RPMI7951 (cell line): ENCODE results near the gene RENBP. TPM values are rescaled to one million over a fixed set of nuclear protein-coding genes. Genes with fewer than 3 reads are reported as not detected.

Experiments used
- DNase-seq: peaks from one replicate; pipeline ENCODE4 v3.0.0-alpha.2; 2012; ENCODE audit warnings: low read depth
- total RNA-seq: library from RNA; depleted of rRNA; stranded (reverse); fragments of >200 nt; shearing (Covaris generic); gene quantifications from 2 replicates; pipeline ENCODE4 v1.2.3, GENCODE V29; 2014

The RENBP gene
- total RNA-seq, 1 experiment from 2014 or later = 1.7 TPM

DNA sequence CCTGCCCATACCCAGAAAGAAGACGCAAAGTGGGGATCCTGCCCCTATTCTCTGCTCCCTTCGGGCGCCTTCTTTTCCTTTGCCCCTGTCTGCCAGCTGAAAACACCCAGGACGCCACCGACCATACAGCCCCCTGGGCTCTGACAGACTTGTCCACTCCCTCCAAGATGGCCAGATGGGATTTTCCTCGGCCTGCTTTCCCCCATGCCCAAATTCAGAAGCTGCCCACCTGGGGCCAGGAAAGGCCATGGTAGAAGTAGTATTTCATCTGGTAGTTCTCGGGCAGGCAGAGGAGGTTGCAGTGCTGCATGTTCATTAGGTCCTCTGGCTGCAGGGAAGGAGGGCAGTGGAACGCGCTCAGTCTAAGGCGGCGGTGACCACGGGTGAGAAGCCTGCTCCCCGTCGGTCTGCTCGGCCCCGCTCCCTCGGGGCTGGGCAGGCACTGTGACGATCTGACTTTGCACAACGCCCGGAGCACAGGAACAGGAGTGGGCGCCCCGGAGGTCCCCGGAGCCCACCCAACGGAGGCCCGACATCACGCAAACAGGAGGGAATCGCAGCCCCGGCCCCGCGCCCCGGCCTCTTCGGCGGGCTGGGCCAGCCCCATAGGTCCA lies 10.2 kb downstream of the RENBP start:
- DNase-seq = no peak

DNA sequence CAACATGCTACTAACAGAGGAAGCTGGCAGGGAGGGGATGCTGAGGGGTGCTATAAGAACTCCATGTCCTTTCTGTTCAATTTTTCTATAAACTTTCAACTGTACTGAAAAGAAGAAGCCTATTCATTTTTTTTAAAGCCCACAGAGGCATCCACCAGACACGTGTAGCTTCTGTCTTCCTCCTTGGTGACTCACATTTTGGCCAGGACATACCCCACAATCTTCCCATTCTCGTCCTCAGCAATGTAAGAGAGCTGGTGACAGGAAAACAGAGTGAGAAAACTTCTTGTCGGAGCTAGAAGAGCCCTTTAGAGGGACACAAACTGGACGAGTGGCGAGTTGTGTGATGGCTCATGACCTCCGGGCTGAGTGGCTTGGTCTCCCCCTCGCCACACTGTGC lies 10.7 kb downstream of the RENBP start:
- DNase-seq = peak; percentile 54

DNA sequence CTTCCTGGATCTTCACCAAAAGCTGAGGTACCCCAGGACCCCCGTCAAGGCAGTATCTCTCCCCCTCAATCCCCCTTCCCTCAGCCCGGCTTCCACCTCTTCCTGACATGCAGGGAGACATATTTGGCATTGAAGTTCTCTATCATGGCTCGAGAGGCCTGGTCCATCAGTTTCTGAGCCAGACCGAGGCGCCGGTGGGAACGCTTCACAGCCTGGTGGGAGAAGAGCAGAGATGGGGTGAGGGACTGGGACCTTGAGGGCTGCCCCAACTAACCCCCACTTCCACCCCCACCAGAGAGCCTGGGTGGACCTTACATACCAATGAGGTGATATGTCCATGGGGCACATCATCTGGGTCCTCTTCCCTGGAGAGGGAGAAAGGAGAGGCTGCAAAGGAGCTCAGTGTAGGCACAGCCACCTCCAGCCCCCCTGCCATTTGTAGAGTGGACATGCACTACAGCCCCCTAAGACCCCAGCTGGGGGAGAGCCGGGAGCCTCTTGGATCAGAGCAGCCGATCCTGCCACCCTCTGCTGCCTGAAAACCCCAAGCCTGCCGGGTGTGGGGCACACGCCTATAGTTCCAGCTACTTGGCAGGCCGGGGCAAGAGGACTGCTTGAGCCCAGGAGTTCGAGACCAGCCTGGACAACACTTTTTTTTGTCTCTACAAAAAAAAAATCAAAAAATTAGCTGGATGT lies 12.1 kb downstream of the RENBP start:
- DNase-seq = no peak

DNA sequence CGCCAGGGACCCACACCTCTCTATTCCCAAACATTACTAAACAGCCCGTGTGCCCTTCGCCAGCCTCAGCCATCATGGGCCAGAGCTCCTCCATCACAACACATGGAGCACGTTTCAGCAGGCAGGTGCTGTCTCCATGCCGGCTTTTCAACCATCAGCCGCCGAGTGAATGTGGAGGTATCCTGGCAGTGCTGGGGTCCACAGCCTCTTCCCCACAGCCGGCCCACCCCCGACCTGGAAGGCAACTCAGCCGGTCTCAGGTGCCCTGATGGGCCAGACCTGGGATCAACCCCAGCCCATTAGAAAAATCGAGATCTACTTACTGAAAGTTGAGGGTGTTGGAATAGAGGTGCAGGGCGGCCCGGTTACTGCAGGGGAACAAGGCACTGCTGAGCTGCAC lies 12.7 kb downstream of the RENBP start:
- no peak for DNase-seq

DNA sequence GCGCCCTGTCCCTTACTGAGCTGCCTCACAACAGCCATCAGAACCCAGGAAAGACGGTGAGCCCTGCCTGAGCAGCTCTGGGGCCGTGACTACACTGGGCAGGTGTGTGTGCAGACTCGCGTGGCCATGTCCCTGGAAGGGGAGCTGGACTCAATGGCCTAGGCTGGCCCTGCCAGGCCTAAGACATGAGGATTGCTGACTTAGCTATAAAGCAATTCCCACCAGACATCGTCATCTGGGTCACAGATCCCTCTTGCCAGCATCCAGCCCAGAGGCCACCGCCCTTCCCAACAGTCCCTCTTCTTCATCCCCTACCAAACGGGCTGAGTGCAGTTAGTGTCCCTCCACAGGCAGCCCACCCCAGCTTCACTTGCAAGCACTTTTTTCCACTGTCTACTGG lies 13.3 kb downstream of the RENBP start:
- DNase-seq = no peak

GRCh38 chrX:153930011-153930910 lies 14.2 kb downstream of the RENBP start:
- no peak for DNase-seq

DNA sequence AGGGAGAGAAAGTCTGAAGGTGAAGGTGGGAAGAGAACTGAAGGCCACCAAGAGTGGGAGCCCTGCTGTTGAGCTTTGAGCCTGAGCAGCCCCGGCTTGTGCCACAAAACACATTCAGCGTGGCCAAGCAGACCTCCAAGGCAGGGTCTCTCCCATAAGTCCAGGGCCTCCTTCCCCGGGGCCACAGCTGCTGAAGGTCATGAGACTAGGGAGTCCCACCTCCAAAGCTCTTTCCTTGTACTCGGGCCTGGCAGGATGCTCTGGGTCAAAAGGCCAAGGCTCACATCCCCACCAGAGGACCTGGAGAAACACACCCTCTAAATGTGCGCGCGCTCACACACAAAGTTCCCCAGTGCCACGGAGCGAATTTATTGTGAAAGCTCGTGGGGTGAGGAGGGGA lies 14.9 kb downstream of the RENBP start:
- DNase-seq = no peak

DNA sequence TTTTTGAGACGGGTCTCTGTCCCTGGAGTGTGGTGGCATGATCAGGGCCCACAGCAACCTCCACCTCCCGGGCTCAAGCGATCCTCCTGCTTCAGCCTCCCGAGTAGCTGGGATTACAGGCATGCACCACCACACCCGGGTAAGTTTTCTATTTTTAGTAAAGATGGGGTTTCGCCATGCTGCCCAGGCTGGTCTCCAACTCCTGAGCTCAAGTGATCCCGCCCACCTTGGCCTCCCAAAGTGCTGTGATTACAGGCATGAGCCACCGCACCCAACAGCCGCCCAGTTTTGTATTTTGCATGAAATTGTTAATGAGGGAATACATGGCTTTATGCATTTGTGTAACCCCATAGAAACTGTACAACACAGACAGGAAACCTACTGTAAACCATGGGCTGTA lies 15.6 kb downstream of the RENBP start:
- no peak for DNase-seq

- DNase-seq = peak; percentile 94
These were observed 16.3 kb downstream of the RENBP start for GRCh38 chrX:153927922-153928760.

GRCh38 chrX:153927672-153927921 lies 16.8 kb downstream of the RENBP start:
- DNase-seq = no peak

DNA sequence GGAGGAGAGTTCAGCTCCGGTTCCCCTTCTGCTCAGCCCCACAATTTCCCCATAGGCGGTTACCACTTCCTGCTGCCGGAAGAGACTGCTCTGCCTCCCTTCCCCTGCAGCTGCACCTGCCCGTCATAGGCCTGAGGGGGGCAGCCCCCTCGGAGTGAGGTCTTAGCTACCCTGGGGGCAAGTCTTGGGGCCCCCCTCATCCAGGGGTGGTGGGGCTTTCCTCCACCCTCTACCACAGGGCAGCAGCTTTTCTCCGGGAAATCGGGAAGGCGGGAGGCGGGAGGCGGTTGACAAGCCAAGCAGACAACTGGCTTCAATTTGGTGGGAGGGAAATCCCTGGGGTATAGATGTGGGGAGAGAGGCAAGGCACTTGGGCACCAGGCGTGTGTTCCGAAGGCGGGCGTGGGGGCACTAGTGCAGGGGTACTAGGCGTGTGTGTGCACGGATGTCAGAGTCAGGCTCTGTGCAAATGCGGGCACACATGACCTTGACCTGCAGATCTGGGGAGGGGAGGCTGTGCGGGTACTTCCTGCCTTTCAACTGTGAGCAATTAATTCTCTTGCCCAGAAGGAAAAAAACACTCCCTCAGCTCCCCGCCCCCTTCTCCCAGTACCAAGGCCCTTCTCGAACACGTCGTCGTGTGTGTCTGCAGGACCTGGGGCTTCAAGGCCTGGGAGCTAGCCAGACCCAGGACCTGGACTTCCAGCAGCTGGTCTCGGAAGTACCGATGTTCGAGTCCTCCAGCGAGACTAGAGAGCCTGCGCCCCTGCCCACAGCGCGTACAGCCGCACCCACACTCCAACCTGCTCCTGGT lies 17.4 kb downstream of the RENBP start:
- peak; percentile 72 for DNase-seq

GRCh38 chrX:153926552-153926857 lies 17.9 kb downstream of the RENBP start:
- DNase-seq = no peak

DNA sequence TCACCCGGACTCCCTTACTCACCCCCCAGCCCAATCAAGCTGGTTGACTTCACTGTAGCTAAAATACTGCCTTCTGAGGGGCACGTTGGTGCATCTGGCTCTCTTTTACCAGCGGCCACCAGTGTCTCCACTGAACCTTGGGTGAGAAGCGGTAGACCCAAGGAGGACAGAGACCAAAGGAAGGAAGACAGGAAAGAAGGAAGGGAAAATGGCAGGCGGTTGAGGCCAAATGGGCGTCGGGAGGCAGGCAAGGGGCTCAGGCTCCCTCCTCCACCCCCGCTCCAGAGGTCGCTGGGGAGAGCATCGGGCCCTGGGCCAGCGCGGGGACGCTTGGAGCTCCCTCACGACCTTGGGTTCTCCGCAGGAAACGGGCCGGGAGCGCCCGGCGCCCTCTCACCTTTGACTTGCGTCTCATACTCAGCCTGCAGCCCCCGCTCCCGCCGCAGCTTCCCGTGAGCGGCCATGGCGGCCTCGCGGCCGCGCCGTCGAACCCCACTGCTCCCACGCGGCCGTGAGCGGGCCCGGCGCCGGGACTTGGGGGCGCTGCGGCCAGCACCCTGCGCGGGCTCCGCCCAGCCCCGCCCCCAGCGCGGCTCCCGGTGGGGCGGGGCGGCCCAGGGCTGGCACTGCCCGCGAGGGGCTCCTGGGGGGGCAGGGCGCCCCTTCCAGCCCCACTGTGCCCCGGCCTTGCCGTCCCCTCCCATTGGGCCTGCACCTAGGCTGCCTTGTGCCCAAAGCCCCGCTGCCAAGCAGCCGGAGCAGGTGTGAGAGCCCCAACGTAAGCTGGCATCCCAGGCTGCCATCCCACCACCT lies 18.5 kb downstream of the RENBP start, which contains the start of gene ARHGAP4:
Gene ARHGAP4 (minus strand): TSS at position 526 of the 813 bp plus-strand sequence. CDS start 62 bp downstream, at position 464.
- no peak for DNase-seq

DNA sequence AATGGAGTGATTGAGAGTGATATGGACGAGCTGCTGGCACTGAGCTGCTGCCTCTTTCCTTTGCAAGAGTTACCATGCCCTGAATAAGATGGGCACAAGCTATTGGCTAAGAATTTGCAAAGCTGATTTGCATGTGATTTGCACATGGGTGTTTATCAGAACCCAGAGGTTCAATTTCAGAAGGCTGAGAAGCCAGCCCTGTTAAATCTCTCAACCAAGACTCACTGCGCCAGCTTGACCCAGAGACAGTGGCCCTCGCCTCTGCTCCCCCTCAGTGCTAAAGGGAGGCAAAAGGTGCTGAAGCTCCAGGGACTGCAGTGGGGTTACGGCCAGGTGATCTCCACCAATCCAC lies 19.1 kb downstream of the RENBP start:
- no peak for DNase-seq

DNA sequence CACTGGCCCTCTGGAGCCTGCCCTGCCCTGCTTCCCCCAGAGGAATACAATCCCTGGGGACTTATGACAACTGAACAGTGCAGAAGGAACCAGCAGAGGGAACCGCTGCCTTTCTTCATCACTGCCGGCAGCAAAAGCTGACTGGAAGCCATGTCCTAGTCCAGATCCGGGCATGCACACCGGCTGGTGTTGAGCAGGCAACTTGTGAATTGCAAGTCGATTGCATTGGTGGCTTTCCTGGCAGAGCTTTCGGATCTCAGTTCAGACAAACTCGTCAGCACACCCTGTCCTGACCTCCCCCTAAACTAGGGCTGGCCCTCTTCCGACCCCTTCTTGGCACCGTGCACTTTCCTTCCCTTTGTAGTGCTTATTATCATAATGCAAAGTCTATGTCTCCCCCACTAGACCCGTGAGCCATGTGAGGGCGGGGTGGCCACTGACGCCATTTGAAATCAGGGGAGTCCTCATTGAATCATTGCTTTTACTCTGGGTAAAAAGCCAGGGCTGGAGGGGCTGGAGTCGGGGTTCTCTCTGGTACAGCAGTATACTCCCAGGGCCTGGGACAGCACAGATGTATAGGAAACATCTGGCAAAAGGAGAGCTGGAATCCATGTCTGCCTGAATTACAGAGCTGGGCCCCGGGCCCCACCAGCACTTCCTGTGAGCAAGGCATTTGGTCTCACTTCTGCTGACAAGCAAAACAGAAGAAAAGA lies 20.1 kb downstream of the RENBP start:
- peak; percentile 51 for DNase-seq

DNA sequence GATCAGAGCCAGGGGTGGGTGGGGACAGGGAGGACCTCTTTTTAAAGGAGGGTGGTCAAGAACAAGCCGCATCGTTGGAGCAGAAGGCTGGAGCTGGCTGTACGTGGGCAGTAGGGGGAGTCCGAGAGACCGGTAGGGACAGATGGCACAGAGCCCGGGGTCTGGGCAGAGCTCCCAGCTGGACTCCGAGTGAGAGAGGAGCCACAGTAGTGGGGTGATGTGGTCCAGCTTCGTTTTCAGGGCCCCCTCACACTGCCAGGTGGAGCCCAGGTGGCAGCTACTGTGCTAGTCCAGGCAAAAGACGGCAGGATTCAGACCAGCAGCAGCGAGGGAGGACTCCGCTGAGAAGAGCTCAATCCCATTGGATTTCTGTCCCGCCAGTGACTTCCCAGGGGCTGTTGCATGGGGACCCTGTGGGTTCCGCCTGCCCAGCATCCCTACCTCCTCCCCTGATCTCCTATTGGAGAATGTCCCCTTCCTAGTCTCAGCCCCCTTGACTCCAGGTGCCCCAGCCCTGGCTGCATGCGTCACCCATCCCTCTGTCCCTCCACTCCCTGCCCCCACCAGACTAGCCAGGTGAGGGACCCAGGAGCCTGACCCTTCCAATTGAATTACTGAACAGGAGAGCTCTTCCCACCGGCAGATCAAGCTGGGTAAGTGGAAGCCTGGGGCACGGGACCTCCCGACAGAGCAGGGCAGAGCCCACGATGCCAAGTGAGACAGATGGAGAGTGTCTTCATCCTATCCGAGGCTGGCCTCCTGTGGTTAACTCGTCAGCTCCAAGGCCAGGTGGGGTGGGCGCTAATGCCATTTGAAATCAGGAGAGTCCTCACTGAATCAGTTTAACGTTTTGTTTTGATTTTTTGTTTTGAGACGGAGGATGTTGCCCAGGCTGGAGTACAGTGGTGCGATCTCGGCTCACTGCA lies 21.2 kb downstream of the RENBP start:
- peak; percentile 50 for DNase-seq

GRCh38 chrX:153921511-153922446 lies 22.7 kb downstream of the RENBP start:
- peak; percentile 20 for DNase-seq

DNA sequence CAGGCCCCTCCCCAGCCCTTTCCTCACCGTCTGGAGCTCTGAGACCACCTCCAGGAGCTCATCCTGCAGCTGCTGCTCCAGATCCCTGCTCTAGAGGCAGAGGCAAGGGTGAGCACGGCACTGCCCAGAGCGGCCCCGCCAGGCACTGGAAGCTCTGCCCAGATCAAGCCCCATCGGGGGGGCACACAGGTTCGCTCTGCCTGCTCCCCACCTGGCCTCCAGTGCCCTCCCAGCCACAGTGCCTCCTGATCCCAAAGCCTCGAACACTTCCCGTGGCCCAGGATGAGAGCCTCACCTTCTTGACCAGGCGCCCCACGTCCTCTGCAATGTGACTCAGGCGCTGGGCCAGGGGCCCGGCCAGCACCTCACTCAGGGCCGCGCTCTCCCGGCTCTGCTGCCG lies 23.4 kb downstream of the RENBP start:
- no peak for DNase-seq
